Panc1 (cell line): ENCODE data around the gene OSBPL1A. TPM values are rescaled to one million over a fixed set of nuclear protein-coding genes. Genes with fewer than 3 reads are reported as not detected.

Experiments used
- ATAC-seq: fragments of 200-7000 bp; cut with Tn5 transposase; 2 replicates; pipeline ENCODE4 v1.9.1; 2020; ENCODE audit warnings: mild to moderate bottlenecking, moderate library complexity
- BruUV-seq: library from RNA; stranded (reverse); fragments of 400-500 nt; replicated peaks from 2 replicates; lab custom pipeline; 2021; lab: Mats Ljungman, UMichigan
- CTCF ChIA-PET: fragments of 300-600 bp; sonication (Branson Sonifier 250); formaldehyde crosslinking; loops from one replicate; lab custom pipeline; 2022; ENCODE audit warnings: antibody characterized with exemption; lab: Charles Lee
- POLR2A ChIA-PET: fragments of 300-600 bp; sonication (Branson Sonifier 250); formaldehyde crosslinking; loops from one replicate; lab custom pipeline; 2022; ENCODE audit warnings: antibody characterized with exemption; lab: Charles Lee
- DNase-seq: peaks from one replicate; pipeline ENCODE4 v3.0.0-alpha.2; 2010; ENCODE audit warnings: low read depth, low spot score
- H3K27ac ChIP-seq: 2 replicates; pipeline ENCODE4 v1.5.1; 2011; ENCODE audit warnings: mild to moderate bottlenecking, low read length, inconsistent platforms
- H3K27me3 ChIP-seq: fragments of 200-500 bp; sonication (Bioruptor generic); 2 replicates; pipeline ENCODE4 v1.6.0; 2014; ENCODE audit warnings: low read length, inconsistent platforms; ENCODE audit not compliant: control insufficient read depth, insufficient read depth
- H3K36me3 ChIP-seq: fragments of 200-500 bp; sonication (Bioruptor generic); 2 replicates; pipeline ENCODE4 v1.5.1; 2014; ENCODE audit warnings: inconsistent platforms, mild to moderate bottlenecking, low read length, moderate library complexity; ENCODE audit not compliant: control insufficient read depth, insufficient read depth
- H3K4me1 ChIP-seq: 2 replicates; pipeline ENCODE4 v1.5.1; 2011; ENCODE audit warnings: inconsistent platforms, mild to moderate bottlenecking, low read length, moderate library complexity; ENCODE audit not compliant: control insufficient read depth, insufficient read depth
- H3K4me3 ChIP-seq, 2 experiments: 2 replicates each; pipeline ENCODE4 v1.5.1; 2011 to 2012; ENCODE audit warnings: low read depth in 2 of 2, low read length in 2 of 2, mild to moderate bottlenecking in 2 of 2, inconsistent platforms in 1 of 2, moderate library complexity in 1 of 2
- H3K9me3 ChIP-seq: fragments of 200-500 bp; sonication (Bioruptor generic); 2 replicates; pipeline ENCODE4 v1.5.1; 2014; ENCODE audit warnings: low read depth, mild to moderate bottlenecking, inconsistent platforms, low read length, moderate library complexity; ENCODE audit not compliant: control insufficient read depth, insufficient read depth
- POLR2AphosphoS5 ChIP-seq: IDR thresholded peaks from 2 replicates; pipeline ENCODE4 v1.6.1; 2012; ENCODE audit warnings: mild to moderate bottlenecking, low read depth, low read length, moderate library complexity
- REST ChIP-seq, 2 experiments: IDR thresholded peaks; 2 replicates each; pipeline ENCODE4 v1.6.1; 2011 to 2012; ENCODE audit warnings: low read depth in 2 of 2, control low read depth in 1 of 2, low read length in 1 of 2, mild to moderate bottlenecking in 1 of 2, moderate library complexity in 1 of 2; ENCODE audit not compliant: insufficient read depth in 1 of 2
- SIN3A ChIP-seq: IDR thresholded peaks from 2 replicates; pipeline ENCODE4 v1.6.1; 2012; ENCODE audit warnings: low read depth, mild to moderate bottlenecking, low read length, moderate library complexity, borderline replicate concordance; ENCODE audit not compliant: insufficient read depth
- TCF7L2 ChIP-seq: IDR thresholded peaks from 2 replicates; pipeline ENCODE4 v1.6.1; 2011; ENCODE audit warnings: mild to moderate bottlenecking, low read depth, low read length, inconsistent platforms
- in situ Hi-C: cut with HindIII; loops from 2 replicates; pipeline ENCODE4 v1.10.0; 2016; ENCODE audit warnings: low sequenced_read_pairs, low pct_unique_long_range_greater_than_20kb
- intact Hi-C: fragments of 100-400 bp; cut with micrococcal nuclease; formaldehyde crosslinking; loops from one replicate; pipeline ENCODE4 v1.10.0; 2022; ENCODE audit not compliant: unreplicated experiment
- total RNA-seq: library from RNA; stranded (reverse); gene quantifications from one replicate; pipeline ENCODE4 v1.2.1, GENCODE V29; 2021; ENCODE audit not compliant: unreplicated experiment
- TF ChIP-seq, protein P1 (sequence below): fragments of 450-650 bp; IDR thresholded peaks from 2 replicates; pipeline ENCODE4 v1.5.1; 2017; ENCODE audit warnings: mild to moderate bottlenecking

OSBPL1A gene
- total RNA-seq, 1 experiment from 2014 or later = 50.5 TPM

DNA sequence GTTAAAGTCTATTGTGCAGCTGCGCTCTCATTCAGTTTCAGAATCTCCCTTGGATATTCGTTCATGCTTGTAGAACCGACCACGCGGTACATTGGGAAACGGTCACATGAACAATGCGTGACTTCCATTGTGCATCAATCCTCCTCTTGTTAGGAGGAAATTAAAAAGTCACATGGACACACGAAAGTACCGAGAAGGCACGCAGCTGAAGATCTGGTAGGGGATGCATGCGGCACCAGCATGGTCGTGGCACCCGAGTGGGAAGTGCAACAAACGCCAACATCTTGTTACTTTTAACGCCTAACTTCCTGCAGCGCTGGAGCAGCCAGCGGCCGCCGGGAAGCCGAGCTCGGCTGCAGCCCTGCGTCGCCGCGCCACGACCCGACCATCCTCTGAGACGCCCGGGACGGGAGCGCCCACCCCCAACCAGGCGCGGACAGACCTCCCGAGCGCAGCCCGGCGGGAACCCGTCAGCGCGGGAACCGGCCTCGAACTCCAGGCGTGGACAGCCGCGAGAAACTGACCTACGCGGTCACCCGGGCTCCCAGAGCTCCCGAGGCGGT is 412 bp downstream of the OSBPL1A start:
- Histone ChIP-seq H3K4me3 (peak overlapping the region; percentile 74 to 79), H3K27ac (peak overlapping the region; percentile 87), H3K27me3 (no peaks in the 10 kb centered on the region), H3K9me3 (no peaks in the 10 kb centered on the region), H3K36me3 (no peaks in the 10 kb centered on the region), H3K4me1 (peaks cover 15% of the 10 kb centered on the region)
- in situ Hi-C loops = no loop called here
- ATAC-seq = peak; percentile 74
- no peak for TF ChIP-seq SIN3A
- TF ChIP-seq, protein P1, sequence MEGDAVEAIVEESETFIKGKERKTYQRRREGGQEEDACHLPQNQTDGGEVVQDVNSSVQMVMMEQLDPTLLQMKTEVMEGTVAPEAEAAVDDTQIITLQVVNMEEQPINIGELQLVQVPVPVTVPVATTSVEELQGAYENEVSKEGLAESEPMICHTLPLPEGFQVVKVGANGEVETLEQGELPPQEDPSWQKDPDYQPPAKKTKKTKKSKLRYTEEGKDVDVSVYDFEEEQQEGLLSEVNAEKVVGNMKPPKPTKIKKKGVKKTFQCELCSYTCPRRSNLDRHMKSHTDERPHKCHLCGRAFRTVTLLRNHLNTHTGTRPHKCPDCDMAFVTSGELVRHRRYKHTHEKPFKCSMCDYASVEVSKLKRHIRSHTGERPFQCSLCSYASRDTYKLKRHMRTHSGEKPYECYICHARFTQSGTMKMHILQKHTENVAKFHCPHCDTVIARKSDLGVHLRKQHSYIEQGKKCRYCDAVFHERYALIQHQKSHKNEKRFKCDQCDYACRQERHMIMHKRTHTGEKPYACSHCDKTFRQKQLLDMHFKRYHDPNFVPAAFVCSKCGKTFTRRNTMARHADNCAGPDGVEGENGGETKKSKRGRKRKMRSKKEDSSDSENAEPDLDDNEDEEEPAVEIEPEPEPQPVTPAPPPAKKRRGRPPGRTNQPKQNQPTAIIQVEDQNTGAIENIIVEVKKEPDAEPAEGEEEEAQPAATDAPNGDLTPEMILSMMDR = no peak
- TF ChIP-seq TCF7L2 = no peak
- TF ChIP-seq POLR2AphosphoS5 = no peak
- no peak for TF ChIP-seq REST (IDR thresholded peaks at IDR 0.05; ENCODE audit: insufficient read depth in 1 of 2, low read depth in 2 of 2, low read length in 1 of 2)
- no TSS peak for BruUV-seq
- ChIA-PET CTCF (no interaction called here), POLR2A (interaction anchor here (1.4 kb wide), 1 partner anchor 72 kb away, joined by 5 read pairs; no protein-coding TSS in a partner anchor)
- peak; percentile 38 for DNase-seq
- intact Hi-C loops = no loop called here

GRCh38 chr18:24396082-24396633 is 1.5 kb downstream of the OSBPL1A start:
- intact Hi-C loops (no loop called here), in situ Hi-C loops (no loop called here)
- peaks cover 15% of the 10 kb centered on the region for H3K4me1 ChIP-seq
- POLR2A ChIA-PET = interaction anchor here (0.7 kb wide), 1 partner anchor 18 kb away, joined by 8 read pairs; no protein-coding TSS in a partner anchor
- CTCF ChIA-PET = no interaction called here
- TSS peak; percentile 75 for BruUV-seq
- H3K4me3 ChIP-seq = peak overlapping the region; percentile 74 to 79
- H3K27ac ChIP-seq = peak overlapping the region; percentile 87
- no peak for DNase-seq
- H3K27me3 ChIP-seq = no peaks in the 10 kb centered on the region
- no peak for ATAC-seq
- TF ChIP-seq REST (IDR thresholded peaks at IDR 0.05; ENCODE audit: insufficient read depth in 1 of 2, low read depth in 2 of 2, low read length in 1 of 2) (no peak), POLR2AphosphoS5 (no peak), TCF7L2 (no peak), SIN3A (no peak)
- TF ChIP-seq, protein P1 = no peak
- no peaks in the 10 kb centered on the region for H3K9me3 ChIP-seq
- no peaks in the 10 kb centered on the region for H3K36me3 ChIP-seq
